ENCODE data around the gene TADA3. TPM values are rescaled to one million over a fixed set of nuclear protein-coding genes. Genes with fewer than 3 reads are reported as not detected.

Gene TADA3
- total RNA-seq, 1 donor from 2014 or later, result 54.3 TPM

DNA sequence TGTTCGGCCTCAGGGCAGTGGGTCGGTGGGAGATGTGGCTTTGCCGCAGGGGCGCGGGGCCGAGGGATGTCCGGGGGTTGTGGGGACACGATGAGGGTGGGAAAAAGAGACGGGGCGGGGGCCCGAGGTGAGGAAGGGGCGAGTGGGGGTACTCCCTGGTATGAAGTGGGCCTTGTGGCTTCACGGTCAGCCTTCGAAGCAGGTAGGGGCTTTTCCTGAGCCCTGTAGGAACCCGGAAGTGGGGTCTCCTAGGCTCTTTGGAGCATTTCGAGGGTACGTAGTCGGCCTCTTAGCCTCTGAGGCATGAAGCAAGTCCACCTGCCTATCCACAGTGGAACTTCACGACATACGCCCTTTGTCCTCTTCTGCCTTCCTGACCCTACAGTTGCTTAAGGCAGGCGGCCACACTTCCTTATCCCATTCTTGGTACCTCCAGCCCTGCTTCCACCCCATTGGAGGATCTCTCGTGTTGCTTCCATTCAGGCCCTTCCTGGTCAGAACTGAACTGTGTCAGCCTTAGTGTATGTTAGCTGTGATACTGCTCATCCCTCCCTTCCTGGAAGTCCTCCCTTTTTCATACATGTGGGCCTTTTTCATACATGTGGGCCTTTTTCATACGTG is 998 bp upstream of the TADA3 start:
- H3K4me1 Mint-ChIP-seq (ENCODE audit: unreplicated experiment), result peaks cover 14% of the 10 kb centered on the region
- no peaks in the 10 kb centered on the region for H3K27me3 Mint-ChIP-seq
- H3K9me3 Mint-ChIP-seq, result no peaks in the 10 kb centered on the region
- no peak for DNase-seq (ENCODE audit: extremely low spot score, unreplicated experiment)
- no peak for TF ChIP-seq CTCF (conservative IDR thresholded peaks at IDR 0.05)
- H3K27ac Mint-ChIP-seq, result peak overlapping the region; percentile 100
- peaks cover 27% of the 10 kb centered on the region for H3K36me3 Mint-ChIP-seq
- H3K4me3 Mint-ChIP-seq, result peak overlapping the region; percentile 98

DNA sequence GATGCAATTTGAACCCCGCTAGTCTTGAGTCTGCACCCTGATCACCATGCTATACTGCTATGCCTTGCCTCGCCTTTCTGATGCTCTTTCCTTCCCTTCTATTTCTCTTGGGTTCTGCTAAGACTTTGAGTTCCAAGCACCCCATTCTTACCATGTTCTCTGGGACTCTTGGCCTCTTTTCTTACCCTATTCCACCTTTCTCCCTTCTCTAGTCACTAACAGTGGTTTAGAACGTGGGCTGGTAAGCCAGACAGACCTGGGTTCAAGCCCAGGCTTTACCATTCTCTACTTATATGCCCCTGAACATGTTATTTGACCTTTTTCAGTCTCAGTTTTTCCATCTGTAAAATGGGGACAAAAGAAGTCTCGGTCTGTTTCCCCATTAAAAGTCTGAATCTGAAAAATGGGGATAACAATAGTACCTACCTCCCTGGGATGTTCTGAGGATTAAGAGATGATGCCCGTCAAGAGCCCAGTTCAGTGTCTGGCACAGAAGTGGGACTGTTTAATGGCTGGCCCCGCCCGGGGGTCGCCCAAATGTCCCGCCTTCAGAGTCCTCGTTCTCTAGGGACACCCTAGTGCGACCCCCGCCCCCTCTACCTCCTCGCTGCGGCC is 376 bp downstream of the TADA3 start:
- Mint-ChIP-seq H3K27me3 (no peaks in the 10 kb centered on the region), H3K4me3 (peak overlapping the region; percentile 98), H3K9me3 (no peaks in the 10 kb centered on the region), H3K27ac (peak overlapping the region; percentile 100), H3K4me1 (ENCODE audit: unreplicated experiment) (peaks cover 14% of the 10 kb centered on the region), H3K36me3 (peaks cover 22% of the 10 kb centered on the region)
- TF ChIP-seq CTCF (conservative IDR thresholded peaks at IDR 0.05), result no peak
- no peak for DNase-seq (ENCODE audit: extremely low spot score, unreplicated experiment)

GRCh38 chr3:9791127-9791526 is 1.1 kb downstream of the TADA3 start:
- no peak for DNase-seq (ENCODE audit: extremely low spot score, unreplicated experiment)
- peak overlapping the region; percentile 98 for H3K4me3 Mint-ChIP-seq
- TF ChIP-seq CTCF (conservative IDR thresholded peaks at IDR 0.05), result no peak
- H3K36me3 Mint-ChIP-seq, result peaks cover 28% of the 10 kb centered on the region
- no peaks in the 10 kb centered on the region for H3K27me3 Mint-ChIP-seq
- H3K4me1 Mint-ChIP-seq (ENCODE audit: unreplicated experiment), result peaks cover 14% of the 10 kb centered on the region
- H3K27ac Mint-ChIP-seq, result no peak overlapping the region
- no peaks in the 10 kb centered on the region for H3K9me3 Mint-ChIP-seq

- DNase-seq (ENCODE audit: extremely low spot score, unreplicated experiment), result no peak
- no peak for TF ChIP-seq CTCF (conservative IDR thresholded peaks at IDR 0.05)
- Mint-ChIP-seq H3K27ac (no peak overlapping the region), H3K4me1 (ENCODE audit: unreplicated experiment) (peaks cover 6% of the 10 kb centered on the region), H3K9me3 (no peaks in the 10 kb centered on the region), H3K4me3 (no peak overlapping the region), H3K27me3 (no peaks in the 10 kb centered on the region), H3K36me3 (peaks cover 32% of the 10 kb centered on the region)
Measured at GRCh38 chr3:9787714-9788113, 4.6 kb downstream of the TADA3 start.

DNA sequence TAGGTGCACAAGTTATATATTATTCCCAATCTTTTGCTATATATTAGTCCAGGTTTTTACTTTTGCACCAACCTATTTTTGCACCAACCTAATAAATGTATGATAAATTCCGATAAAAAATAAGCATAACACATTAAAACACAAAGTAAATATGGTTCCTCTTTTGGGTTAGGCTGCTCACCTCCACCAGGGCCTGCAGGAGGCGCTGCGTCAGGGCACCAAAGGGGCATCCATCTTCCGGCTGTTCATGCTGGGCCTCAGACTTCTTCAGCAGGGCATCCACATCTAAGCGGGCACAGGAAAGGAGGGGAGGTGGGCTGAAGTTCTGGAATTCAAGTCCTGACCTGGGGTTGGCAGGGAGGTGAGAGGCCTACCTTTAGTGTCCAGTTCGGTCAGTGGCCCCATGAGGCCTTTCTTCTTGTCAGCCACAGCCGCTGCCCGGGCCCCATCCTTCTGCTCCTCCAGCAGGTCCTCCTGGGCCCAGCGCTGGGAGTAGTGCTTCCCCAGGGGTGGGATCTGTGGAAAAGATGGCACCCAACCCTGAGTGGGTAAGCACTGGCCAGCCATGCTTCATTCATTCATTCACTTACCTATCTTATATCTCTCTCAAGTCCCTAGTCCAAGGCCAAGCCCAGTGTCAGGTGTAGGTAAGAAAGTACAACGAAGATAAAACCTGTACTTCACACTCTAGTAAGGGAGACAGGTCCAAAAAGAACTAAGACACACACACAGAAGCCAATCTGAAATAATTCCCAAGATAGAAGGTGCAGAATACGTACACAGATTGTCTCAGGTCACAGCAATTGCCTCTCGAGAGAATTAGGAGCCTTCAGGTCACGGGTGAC is 5.2 kb downstream of the TADA3 start:
- no peak for DNase-seq (ENCODE audit: extremely low spot score, unreplicated experiment)
- Mint-ChIP-seq H3K27me3 (no peaks in the 10 kb centered on the region), H3K36me3 (peaks cover 32% of the 10 kb centered on the region), H3K4me1 (ENCODE audit: unreplicated experiment) (peaks cover 6% of the 10 kb centered on the region), H3K4me3 (no peak overlapping the region), H3K27ac (no peak overlapping the region), H3K9me3 (no peaks in the 10 kb centered on the region)
- peak; percentile 70 for TF ChIP-seq CTCF (conservative IDR thresholded peaks at IDR 0.05)

All from type B pancreatic cell (in vitro differentiated cells).